MM.1S (cell line): Measurements from ENCODE around the gene ARF1.

Experiments used
- DNase-seq: peaks from one replicate; pipeline ENCODE4 v3.0.0-alpha.2; 2015
- H2AFZ ChIP-seq: fragments of 300-600 bp; sonication (generic); 2 replicates; pipeline ENCODE4 v1.6.0; 2016; ENCODE audit warnings: antibody characterized with exemption, low read length
- H3F3A ChIP-seq: fragments of 300-600 bp; sonication (generic); 2 replicates; pipeline ENCODE4 v1.6.1; 2016; ENCODE audit warnings: mild to moderate bottlenecking, antibody characterized with exemption, low read length, moderate library complexity, mixed read lengths; ENCODE audit not compliant: insufficient read depth
- H3K27ac ChIP-seq: fragments of 300-600 bp; sonication (generic); 2 replicates; pipeline ENCODE4 v1.5.1; 2016; ENCODE audit warnings: mild to moderate bottlenecking, low read length
- H3K27me3 ChIP-seq: fragments of 300-600 bp; sonication (generic); replicated peaks from 2 replicates; pipeline ENCODE4 v1.6.0; 2016; ENCODE audit warnings: low read length; ENCODE audit not compliant: insufficient read depth
- H3K36me3 ChIP-seq: fragments of 300-600 bp; sonication (generic); replicated peaks from 2 replicates; pipeline ENCODE4 v1.6.1; 2016; ENCODE audit warnings: mild to moderate bottlenecking, low read length, mixed read lengths; ENCODE audit not compliant: insufficient read depth
- H3K4me1 ChIP-seq: fragments of 300-600 bp; sonication (generic); 2 replicates; pipeline ENCODE4 v1.6.1; 2016; ENCODE audit warnings: low read length, mixed read lengths
- H3K4me2 ChIP-seq: fragments of 300-600 bp; sonication (generic); 2 replicates; pipeline ENCODE4 v1.6.0; 2016; ENCODE audit warnings: low read depth, low read length
- H3K4me3 ChIP-seq: fragments of 300-600 bp; sonication (generic); 2 replicates; pipeline ENCODE4 v1.5.1; 2016; ENCODE audit warnings: low read length, mixed read lengths
- H3K79me2 ChIP-seq: fragments of 300-600 bp; sonication (generic); 2 replicates; pipeline ENCODE4 v1.6.1; 2016; ENCODE audit warnings: mixed run types, low read length, mixed read lengths
- H3K9ac ChIP-seq: fragments of 300-600 bp; sonication (generic); 2 replicates; pipeline ENCODE4 v1.6.1; 2016; ENCODE audit warnings: low read length, mixed read lengths
- H3K9me2 ChIP-seq: fragments of 300-600 bp; sonication (generic); replicated peaks from 2 replicates; pipeline ENCODE4 v1.6.1; 2016; ENCODE audit warnings: mild to moderate bottlenecking, low read length, mixed read lengths; ENCODE audit not compliant: insufficient read depth
- H3K9me3 ChIP-seq: fragments of 300-600 bp; sonication (generic); replicated peaks from 2 replicates; pipeline ENCODE4 v1.6.1; 2016; ENCODE audit warnings: mild to moderate bottlenecking, low read length, mixed read lengths; ENCODE audit not compliant: insufficient read depth
- H4K20me1 ChIP-seq: fragments of 300-600 bp; sonication (generic); 2 replicates; pipeline ENCODE4 v1.6.1; 2016; ENCODE audit warnings: mild to moderate bottlenecking, low read length, moderate library complexity, mixed read lengths; ENCODE audit not compliant: insufficient read depth
- CTCF ChIP-seq: fragments of 300-600 bp; sonication (generic); IDR thresholded peaks from 2 replicates; pipeline ENCODE4 v1.5.1; 2016; ENCODE audit warnings: antibody characterized with exemption, low read length, mixed read lengths
- EZH2 ChIP-seq: fragments of 300-600 bp; sonication (generic); optimal IDR thresholded peaks from 2 replicates; pipeline ENCODE3; 2017; ENCODE audit warnings: low read depth, mild to moderate bottlenecking, antibody characterized with exemption, low read length, mixed read lengths
- EZH2phosphoT487 ChIP-seq: fragments of 300-600 bp; sonication (generic); IDR thresholded peaks from 2 replicates; pipeline ENCODE4 v1.6.1; 2018; ENCODE audit warnings: antibody characterized with exemption, low read length

The ARF1 gene

GRCh38 chr1:228065543-228066347, 16.8 kb upstream of the ARF1 start:
- peaks cover 25% of the 10 kb centered on the region for H3K27me3 ChIP-seq
- no peak overlapping the region for H3K27ac ChIP-seq
- DNase-seq: no peak
- no peaks in the 10 kb centered on the region for H3K4me1 ChIP-seq
- H3K9me2 ChIP-seq: no peaks in the 10 kb centered on the region
- no peak overlapping the region for H3K4me3 ChIP-seq
- H4K20me1 ChIP-seq: no peaks in the 10 kb centered on the region
- H3K4me2 ChIP-seq: no peak overlapping the region
- H3K36me3 ChIP-seq: no peaks in the 10 kb centered on the region
- H3K79me2 ChIP-seq: no peaks in the 10 kb centered on the region
- H2AFZ ChIP-seq: no peak overlapping the region
- H3K9me3 ChIP-seq: no peaks in the 10 kb centered on the region
- H3F3A ChIP-seq: no peaks in the 10 kb centered on the region
- TF ChIP-seq CTCF (no peak), EZH2phosphoT487 (no peak), EZH2 (no peak)
- H3K9ac ChIP-seq: no peak overlapping the region

- Histone ChIP-seq H3K9ac (no peak overlapping the region), H3K4me2 (no peak overlapping the region), H2AFZ (no peak overlapping the region), H3K9me3 (no peaks in the 10 kb centered on the region), H3K27me3 (peaks cover 18% of the 10 kb centered on the region), H4K20me1 (no peaks in the 10 kb centered on the region), H3K79me2 (no peaks in the 10 kb centered on the region), H3K27ac (no peak overlapping the region), H3K9me2 (no peaks in the 10 kb centered on the region), H3K36me3 (no peaks in the 10 kb centered on the region), H3K4me1 (no peaks in the 10 kb centered on the region), H3F3A (no peaks in the 10 kb centered on the region), H3K4me3 (no peak overlapping the region)
- DNase-seq: no peak
- no peak for TF ChIP-seq CTCF
These were observed 16.1 kb upstream of the ARF1 start for GRCh38 chr1:228066416-228066815.

GRCh38 chr1:228066891-228067654, 15.4 kb upstream of the ARF1 start:
- Histone ChIP-seq H3K79me2 (no peaks in the 10 kb centered on the region), H3K9me2 (no peaks in the 10 kb centered on the region), H3K36me3 (no peaks in the 10 kb centered on the region), H3K27ac (no peak overlapping the region), H3K4me3 (no peak overlapping the region), H3K9ac (no peak overlapping the region), H3F3A (no peaks in the 10 kb centered on the region), H3K9me3 (no peaks in the 10 kb centered on the region), H4K20me1 (no peaks in the 10 kb centered on the region), H3K4me2 (no peak overlapping the region), H2AFZ (no peak overlapping the region), H3K27me3 (peaks cover 11% of the 10 kb centered on the region), H3K4me1 (no peaks in the 10 kb centered on the region)
- TF ChIP-seq CTCF (no peak), EZH2phosphoT487 (no peak), EZH2 (no peak)
- no peak for DNase-seq
